ENCODE measurements around the gene FRS2.

The FRS2 gene

DNA sequence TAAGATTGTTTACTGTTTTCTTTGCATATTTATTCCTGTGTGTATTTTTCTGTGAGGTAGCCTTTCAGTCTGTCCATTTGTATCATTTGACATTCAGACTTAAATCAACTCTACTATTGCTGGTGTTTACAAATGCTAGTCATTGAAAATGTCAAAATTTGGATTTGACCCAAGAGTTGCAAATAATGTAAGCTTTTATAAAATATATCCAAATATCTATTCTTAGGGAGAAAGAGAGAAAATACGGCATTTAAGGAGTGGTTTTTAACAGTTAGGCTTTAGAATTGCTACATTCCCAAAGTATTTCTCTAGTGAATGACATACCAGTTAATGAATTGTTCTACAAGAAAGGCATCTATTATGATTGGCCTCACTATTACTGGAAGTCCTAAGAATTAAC lies 37.9 kb downstream of the FRS2 start:
- no peak for DNase-seq

DNA sequence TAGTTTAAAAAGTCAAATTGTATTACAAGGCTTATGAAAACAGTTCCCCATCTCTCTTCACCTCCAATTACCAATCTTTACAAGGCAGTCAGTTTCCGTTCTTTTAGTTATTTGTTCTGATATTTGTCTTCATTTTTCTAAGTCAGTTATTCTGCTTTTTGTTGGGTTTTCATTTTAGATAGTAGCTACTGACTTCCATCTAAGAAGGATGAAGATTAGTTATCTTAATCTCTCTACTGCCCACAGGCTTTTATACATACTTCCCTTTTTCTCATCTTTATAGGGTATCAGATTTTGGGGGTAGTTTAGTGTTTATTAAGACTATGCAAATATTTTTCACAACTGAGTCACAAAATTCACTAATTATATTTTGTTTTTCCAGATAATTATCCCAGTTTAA lies 38.4 kb downstream of the FRS2 start:
- DNase-seq: no peak

DNA sequence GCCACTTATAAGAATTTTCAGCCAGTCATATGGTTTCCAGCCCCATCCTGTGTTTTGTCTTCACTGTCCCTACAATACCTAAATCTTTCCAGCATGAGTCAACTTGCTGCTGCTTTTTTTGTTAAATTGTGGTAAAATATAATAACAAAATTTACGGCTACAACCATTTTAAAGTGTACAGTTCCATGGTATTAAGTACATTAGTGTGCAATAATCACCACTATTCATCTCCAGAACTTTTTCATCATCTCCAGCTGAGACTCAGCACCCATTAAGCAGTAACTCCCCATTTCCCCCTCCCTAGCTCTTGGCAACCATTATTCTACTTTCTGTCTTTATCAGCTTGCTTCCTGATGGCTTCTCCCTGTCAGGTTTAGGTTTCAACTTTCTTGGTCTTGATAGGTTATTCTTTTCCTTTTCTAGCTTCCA lies 39.1 kb downstream of the FRS2 start:
- no peak for DNase-seq

DNA sequence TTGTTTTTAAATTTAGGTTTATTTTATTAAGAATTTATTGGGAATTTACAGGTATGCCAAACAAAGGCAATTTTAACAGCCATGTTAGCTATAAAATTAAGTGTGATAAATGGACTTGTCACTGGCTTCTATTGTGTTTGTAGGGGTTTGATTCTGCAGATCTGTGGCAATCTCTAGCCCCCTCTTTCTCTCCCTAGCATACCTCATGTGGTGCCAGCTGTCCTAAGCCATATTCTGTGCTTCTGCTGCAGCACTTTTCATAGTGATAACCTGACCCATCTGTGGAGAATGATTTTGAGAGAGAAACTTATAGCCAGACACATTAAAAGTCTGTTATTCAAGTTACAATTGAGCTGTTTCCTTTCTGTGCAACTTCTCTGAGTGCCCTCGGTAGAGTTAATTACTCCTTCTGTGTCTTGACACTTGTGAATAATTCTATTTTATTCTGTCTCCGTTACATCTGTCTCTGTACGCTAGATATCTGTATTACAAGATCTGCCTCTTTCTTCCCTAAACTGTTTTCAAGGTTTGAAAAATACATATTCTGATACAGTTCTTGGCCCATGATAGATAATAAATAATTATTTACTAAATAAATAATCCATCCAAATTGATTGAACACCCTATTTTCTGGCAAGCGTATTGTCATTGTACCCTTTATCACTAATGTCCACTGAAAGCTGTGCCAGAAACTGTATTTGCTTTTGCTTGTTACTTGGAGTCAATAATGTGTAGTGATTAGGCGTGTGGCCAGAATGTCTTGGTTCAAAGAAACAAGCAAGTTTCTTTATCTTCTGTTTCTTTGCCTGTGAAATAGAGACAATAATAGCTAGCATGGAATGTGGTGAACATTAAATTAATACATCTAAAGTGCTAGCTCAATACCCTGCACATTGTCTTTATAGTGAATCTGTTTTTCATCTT lies 40.0 kb downstream of the FRS2 start:
- DNase-seq: peak; percentile 10

- no peak for DNase-seq
Observed at GRCh38 chr12:69511016-69511415, 40.8 kb downstream of the FRS2 start.

DNA sequence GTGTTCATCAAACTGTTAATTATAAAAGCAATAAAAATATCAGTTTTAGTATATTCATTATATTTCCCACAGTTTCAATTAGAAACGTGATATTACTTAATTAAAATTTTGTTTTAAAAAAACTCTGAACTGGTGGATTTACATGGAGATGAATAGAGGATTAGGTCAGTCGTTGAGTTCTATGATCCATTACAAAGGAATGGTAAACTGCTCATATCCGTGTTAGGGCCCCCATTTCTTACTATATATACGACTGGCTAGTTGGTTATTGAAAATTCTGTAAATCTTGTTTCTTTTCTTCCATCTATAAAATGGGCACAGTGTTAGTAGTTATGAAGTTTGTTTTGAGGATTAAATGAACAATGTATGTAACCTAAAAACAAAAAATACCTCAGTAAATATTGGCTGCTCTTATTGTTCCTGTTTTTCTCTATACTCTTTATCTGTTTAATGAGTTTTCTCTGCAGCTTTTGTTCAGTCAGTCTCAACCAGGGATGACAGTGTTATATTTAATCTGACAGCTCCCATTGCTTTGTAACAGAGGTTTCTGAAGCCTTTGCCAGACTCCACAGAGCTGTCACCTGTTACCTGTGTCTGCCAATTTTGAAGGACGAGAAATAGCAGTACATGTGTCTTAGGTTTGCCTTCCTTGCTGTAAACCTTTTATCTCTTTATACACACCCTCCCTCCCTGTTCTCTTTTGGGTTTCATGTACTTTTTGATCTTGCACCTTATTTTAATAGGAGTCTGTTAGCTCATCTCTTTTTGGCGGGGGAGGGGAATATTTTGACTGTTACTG lies 41.5 kb downstream of the FRS2 start:
- no peak for DNase-seq

DNA sequence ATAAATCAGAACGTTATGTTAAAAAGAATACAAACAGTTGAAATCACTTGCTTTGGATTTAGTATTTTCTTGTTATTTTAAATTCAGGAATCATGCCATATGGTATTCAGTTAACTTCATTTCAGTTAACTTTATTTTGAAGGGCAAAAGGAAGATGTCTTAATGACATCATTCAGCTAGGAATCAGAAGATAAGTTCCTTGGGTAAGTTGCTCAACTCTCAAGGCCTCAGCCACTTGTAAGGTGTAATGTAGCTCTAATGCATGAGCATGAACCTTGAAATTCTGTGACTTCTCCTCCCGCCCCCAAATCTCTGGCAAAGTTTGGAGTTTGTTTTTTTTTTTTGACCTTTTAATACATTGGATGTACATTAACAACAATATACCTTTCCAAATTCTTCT lies 42.6 kb downstream of the FRS2 start:
- DNase-seq: no peak

- no peak for DNase-seq
Observed at GRCh38 chr12:69513297-69513696, 43.1 kb downstream of the FRS2 start.

DNA sequence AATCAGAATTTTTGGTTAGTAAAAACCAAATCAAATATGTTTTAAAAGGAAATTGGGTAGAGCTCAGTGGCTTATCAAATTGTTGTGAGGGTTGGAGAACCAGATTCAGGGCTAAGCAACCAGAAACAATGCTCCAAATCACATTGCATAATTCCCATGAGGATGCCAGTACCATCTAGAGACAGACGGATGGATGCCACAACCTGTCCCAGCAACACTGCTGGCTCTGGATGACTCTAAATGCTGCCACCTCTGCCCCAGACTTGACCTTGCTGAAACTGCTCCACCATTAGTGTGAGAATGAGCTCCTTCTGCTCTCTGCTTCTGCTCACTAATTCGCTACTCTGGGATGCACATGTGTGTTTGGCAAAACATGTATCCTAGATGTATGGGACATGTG lies 43.9 kb downstream of the FRS2 start:
- no peak for DNase-seq

GRCh38 chr12:69514845-69515244 lies 44.7 kb downstream of the FRS2 start:
- no peak for DNase-seq

- no peak for DNase-seq
Observed at GRCh38 chr12:69515394-69515930, 45.3 kb downstream of the FRS2 start.

GRCh38 chr12:69516950-69517349 lies 46.8 kb downstream of the FRS2 start:
- DNase-seq: no peak

GRCh38 chr12:69517406-69517805 lies 47.2 kb downstream of the FRS2 start:
- no peak for DNase-seq

DNA sequence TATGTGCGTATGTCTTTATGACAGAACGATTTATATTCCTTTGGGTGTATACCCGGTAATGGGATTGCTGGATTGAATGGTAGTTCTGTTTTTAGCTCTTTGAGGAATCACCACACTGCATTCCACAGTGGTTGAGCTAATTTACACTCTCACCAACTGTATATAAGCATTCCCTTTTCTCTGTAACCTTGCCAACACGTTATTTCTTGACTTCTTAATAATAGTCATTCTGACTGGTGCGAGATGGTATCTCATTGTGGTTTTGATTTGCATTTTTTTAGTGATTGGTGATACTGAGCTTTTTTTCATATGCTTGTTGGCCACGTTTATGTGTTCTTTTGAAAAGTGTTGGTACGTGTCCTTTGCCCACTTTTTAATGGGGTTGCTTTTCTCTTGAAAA lies 49.7 kb downstream of the FRS2 start:
- no peak for DNase-seq

DNA sequence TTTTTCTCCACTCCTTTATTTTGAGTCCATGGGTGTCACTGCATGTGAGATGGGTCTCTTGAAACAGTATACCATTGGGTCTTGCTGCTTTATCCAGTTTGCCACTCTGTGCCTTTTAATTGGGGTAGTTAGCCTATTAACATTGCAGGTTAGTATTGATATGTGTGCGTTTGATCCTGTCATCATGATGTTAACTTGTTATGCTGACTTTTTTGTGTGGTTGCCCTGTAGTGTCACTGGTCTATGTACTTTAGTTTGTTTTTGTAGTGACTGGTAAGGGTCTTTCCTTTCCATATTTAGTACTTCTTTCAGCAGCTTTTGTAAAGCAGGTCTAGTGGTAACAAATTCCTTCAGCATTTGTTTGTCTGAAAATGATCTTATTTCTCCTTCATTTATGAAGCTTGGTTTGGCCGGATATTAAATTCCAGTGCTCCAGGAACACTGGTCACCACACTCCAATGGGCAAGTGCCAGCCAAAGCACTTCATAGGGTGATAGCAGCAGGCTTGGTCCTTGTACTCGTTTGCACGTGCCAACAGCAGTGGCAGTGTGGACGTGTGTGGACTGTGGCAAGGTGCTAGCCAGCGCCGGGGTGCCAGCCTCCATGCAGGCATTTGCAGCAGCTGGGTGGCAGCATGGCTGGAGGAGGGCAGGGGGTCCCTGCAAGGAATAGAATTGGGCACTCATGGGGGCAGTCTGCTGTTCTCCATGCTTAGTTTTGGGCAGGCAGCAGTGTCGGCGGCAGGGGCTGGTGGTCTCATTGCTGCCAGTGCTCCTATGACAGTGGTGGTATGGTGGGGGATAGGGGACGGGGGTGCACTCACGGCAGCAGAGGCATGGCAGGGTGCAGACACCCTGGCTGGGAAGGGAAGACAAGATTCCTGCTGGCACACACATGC lies 53.5 kb downstream of the FRS2 start:
- no peak for DNase-seq

- DNase-seq: no peak
Observed at GRCh38 chr12:69524331-69524630, 54.1 kb downstream of the FRS2 start.

- DNase-seq: no peak
Observed at GRCh38 chr12:69524755-69525469, 54.7 kb downstream of the FRS2 start.

- no peak for DNase-seq
Observed at GRCh38 chr12:69527506-69528272, 57.5 kb downstream of the FRS2 start.

GRCh38 chr12:69529021-69529420 lies 58.8 kb downstream of the FRS2 start:
- no peak for DNase-seq

GRCh38 chr12:69533844-69534243 lies 63.7 kb downstream of the FRS2 start:
- DNase-seq: no peak

DNA sequence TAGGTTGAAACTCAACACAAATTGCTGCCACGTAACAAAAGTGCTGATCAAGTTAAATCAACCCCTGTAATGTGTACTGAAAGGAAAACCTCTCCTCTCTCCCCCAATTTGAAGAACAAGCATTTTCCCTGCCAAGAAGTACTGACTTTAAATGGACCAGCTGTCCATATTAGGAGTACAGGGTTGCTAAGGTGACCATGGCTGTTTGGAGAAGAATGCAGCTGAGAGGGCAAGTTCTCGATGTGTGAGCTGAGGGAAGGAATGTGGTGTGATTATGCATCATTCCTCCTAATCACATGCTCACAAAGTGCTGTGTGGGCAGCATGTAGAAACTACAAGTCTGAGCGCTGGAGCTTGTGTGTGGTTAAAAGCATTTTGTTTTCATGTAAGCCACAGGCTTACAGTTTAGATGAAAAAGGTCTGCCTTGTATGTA lies 64.2 kb downstream of the FRS2 start:
- DNase-seq: peak; percentile 64
